ENCODE data around the gene FAF1. TPM values are rescaled to one million over a fixed set of nuclear protein-coding genes. Genes with fewer than 3 reads are reported as not detected.

Gene FAF1
- total RNA-seq, 1 experiment from 2014 or later: 73.2 TPM

- ChIA-PET CTCF (interaction anchor here (0.7 kb wide), 1 partner anchor 21 kb away, joined by 3 read pairs; no protein-coding TSS in a partner anchor), RAD21 (ENCODE audit: low non-redundant PET in 1 of 2, low total read pairs in 2 of 2, uncharacterized antibody in 2 of 2, unreplicated experiment in 2 of 2) (no interaction called here), POLR2A (no interaction called here)
- no peaks in the 10 kb centered on the region for H3K27me3 ChIP-seq (ENCODE audit: insufficient read depth, low read length)
- no peaks in the 10 kb centered on the region for H3K9me2 ChIP-seq (ENCODE audit: insufficient read depth)
- H3K9me3 ChIP-seq (ENCODE audit: control insufficient read depth in 1 of 2, insufficient read depth in 1 of 2, low read depth in 1 of 2, low read length in 2 of 2): no peaks in the 10 kb centered on the region
- H2AFZ ChIP-seq (ENCODE audit: low read depth, low read length, poor library complexity, severe bottlenecking): no peak overlapping the region
- peaks cover 3 to 4% of the 10 kb centered on the region in 2 experiments; a peak in 2 of 4 replicates for H3K4me1 ChIP-seq (ENCODE audit: control insufficient read depth in 1 of 2, insufficient read depth in 2 of 2, low read length in 2 of 2)
- no peak for ATAC-seq
- peaks cover 4% of the 10 kb centered on the region; the same call in 1 of the 2 replicates for H3K79me2 ChIP-seq (ENCODE audit: insufficient read depth, low read length)
- H3K9ac ChIP-seq (ENCODE audit: low read length): no peak overlapping the region
- H3K4me3 ChIP-seq (replicated peaks in 1 of 2; ENCODE audit: low read depth in 1 of 2, low read length in 2 of 2): no peak overlapping the region
- DNase-seq (ENCODE audit: low read depth, low spot score): no peak
- no peak overlapping the region; the same call in 1 of the 2 replicates for H3K27ac ChIP-seq (ENCODE audit: low read depth, low read length)
- no peak overlapping the region for H3K4me2 ChIP-seq (ENCODE audit: low read length)
- no peaks in the 10 kb centered on the region for H4K20me1 ChIP-seq (ENCODE audit: insufficient read depth)
- no peaks in the 10 kb centered on the region for H3K36me3 ChIP-seq (ENCODE audit: control insufficient read depth in 1 of 2, insufficient read depth in 2 of 2, low read length in 2 of 2)
- intact Hi-C loops (cut with micrococcal nuclease): no loop called here
- BruUV-seq (replicated peaks): no TSS peak
- 0 out of 6 replicates have a peak, but pooled peaks of 1 of the 3 experiments have one; percentile 13 for TF ChIP-seq CTCF (IDR thresholded peaks at IDR 0.05 in 2 of 3, conservative IDR thresholded peaks at IDR 0.05 in 1 of 3; ENCODE audit: borderline replicate concordance in 1 of 3, insufficient read depth in 1 of 3, low read depth in 2 of 3, low read length in 2 of 3)
- no peak for TF ChIP-seq CBX3 (IDR thresholded peaks at IDR 0.05; ENCODE audit: low read depth)
Measured at GRCh38 chr1:50666849-50667248, 293.2 kb downstream of the FAF1 start.

GRCh38 chr1:50665413-50665812 is 294.7 kb downstream of the FAF1 start:
- H3K4me3 ChIP-seq (replicated peaks in 1 of 2; ENCODE audit: low read depth in 1 of 2, low read length in 2 of 2): no peak overlapping the region
- RAD21 ChIA-PET (ENCODE audit: low non-redundant PET in 1 of 2, low total read pairs in 2 of 2, uncharacterized antibody in 2 of 2, unreplicated experiment in 2 of 2): no interaction called here
- no peak for ATAC-seq
- H2AFZ ChIP-seq (ENCODE audit: low read depth, low read length, poor library complexity, severe bottlenecking): no peak overlapping the region
- POLR2A ChIA-PET: no interaction called here
- no TSS peak for BruUV-seq (replicated peaks)
- no peak overlapping the region for H3K27ac ChIP-seq (ENCODE audit: low read depth, low read length)
- no peak for DNase-seq (ENCODE audit: low read depth, low spot score)
- H3K9me3 ChIP-seq (ENCODE audit: control insufficient read depth in 1 of 2, insufficient read depth in 1 of 2, low read depth in 1 of 2, low read length in 2 of 2): no peaks in the 10 kb centered on the region
- peaks cover 3 to 4% of the 10 kb centered on the region in 2 experiments; a peak in 2 of 4 replicates for H3K4me1 ChIP-seq (ENCODE audit: control insufficient read depth in 1 of 2, insufficient read depth in 2 of 2, low read length in 2 of 2)
- intact Hi-C loops (cut with micrococcal nuclease): no loop called here
- H3K9me2 ChIP-seq (ENCODE audit: insufficient read depth): no peaks in the 10 kb centered on the region
- H3K36me3 ChIP-seq (ENCODE audit: control insufficient read depth in 1 of 2, insufficient read depth in 2 of 2, low read length in 2 of 2): no peaks in the 10 kb centered on the region
- TF ChIP-seq POLR2A (IDR thresholded peaks at IDR 0.05; ENCODE audit: borderline replicate concordance, extremely low read depth, insufficient read depth, insufficient read length): no peak
- TF ChIP-seq FOSL1 (IDR thresholded peaks at IDR 0.05; ENCODE audit: low read depth): no peak
- no peak for TF ChIP-seq EGR1 (IDR thresholded peaks at IDR 0.05; ENCODE audit: low read depth)
- no peak for TF ChIP-seq POLR2AphosphoS5 (IDR thresholded peaks at IDR 0.05; ENCODE audit: low read depth, low read length)
- no peak for TF ChIP-seq SP1 (IDR thresholded peaks at IDR 0.05; ENCODE audit: low read depth)
- TF ChIP-seq ZNF274 (IDR thresholded peaks at IDR 0.05; ENCODE audit: low read depth, low read length): no peak
- TF ChIP-seq CTCF (IDR thresholded peaks at IDR 0.05 in 2 of 3, conservative IDR thresholded peaks at IDR 0.05 in 1 of 3; ENCODE audit: borderline replicate concordance in 1 of 3, insufficient read depth in 1 of 3, low read depth in 2 of 3, low read length in 2 of 3): no peak
- no peak for TF ChIP-seq TCF7L2 (IDR thresholded peaks at IDR 0.05; ENCODE audit: borderline replicate concordance, extremely low read depth, insufficient read depth, insufficient read length)
- no peak for TF ChIP-seq CEBPB (IDR thresholded peaks at IDR 0.05; ENCODE audit: low read depth)
- TF ChIP-seq RAD21 (IDR thresholded peaks at IDR 0.05; ENCODE audit: low read depth): no peak
- TF ChIP-seq EZH2 (IDR thresholded peaks at IDR 0.05): no peak
- TF ChIP-seq ZBTB33 (IDR thresholded peaks at IDR 0.05; ENCODE audit: extremely low read depth, insufficient replicate concordance, low read length): no peak
- no peak for TF ChIP-seq ATF3 (IDR thresholded peaks at IDR 0.05)
- no peaks in the 10 kb centered on the region for H4K20me1 ChIP-seq (ENCODE audit: insufficient read depth)
- no peak overlapping the region for H3K9ac ChIP-seq (ENCODE audit: low read length)
- CTCF ChIA-PET: no interaction called here
- no peaks in the 10 kb centered on the region for H3K27me3 ChIP-seq (ENCODE audit: insufficient read depth, low read length)
- H3K79me2 ChIP-seq (ENCODE audit: insufficient read depth, low read length): peaks cover 4% of the 10 kb centered on the region; the same call in 1 of the 2 replicates
- no peak overlapping the region for H3K4me2 ChIP-seq (ENCODE audit: low read length)
